K562 (cell line): ENCODE data around the gene PHPT1. TPM values are rescaled to one million over a fixed set of nuclear protein-coding genes. Genes with fewer than 3 reads are reported as not detected.

Experiments
- ARNT ChIP-seq, 2 experiments: fragments of 450-650 bp; IDR thresholded peaks; 2 replicates each; pipeline ENCODE4 v1.6.1; 2016; ENCODE audit warnings: mild to moderate bottlenecking in 1 of 2
- ATF7 ChIP-seq: fragments of 450-650 bp; IDR thresholded peaks from 2 replicates; pipeline ENCODE4 v1.7.1; 2014; ENCODE audit warnings: mild to moderate bottlenecking, moderate library complexity
- CCNT2 ChIP-seq: IDR thresholded peaks from 2 replicates; pipeline ENCODE4 v1.6.1; 2011; ENCODE audit warnings: borderline replicate concordance, low read depth, mild to moderate bottlenecking, moderate library complexity, mixed read lengths, low read length; ENCODE audit not compliant: insufficient read length; ENCODE audit errors: extremely low read depth
- GATAD2B ChIP-seq: fragments of 450-650 bp; IDR thresholded peaks from 2 replicates; pipeline ENCODE4 v1.6.1; 2017; ENCODE audit warnings: mild to moderate bottlenecking, borderline replicate concordance
- MCM5 ChIP-seq: fragments of 450-650 bp; IDR thresholded peaks from 2 replicates; pipeline ENCODE4 v1.6.1; 2016; ENCODE audit warnings: low read depth
- NBN ChIP-seq: fragments of 450-650 bp; IDR thresholded peaks from 2 replicates; pipeline ENCODE4 v1.6.1; 2016; ENCODE audit warnings: low read depth, mild to moderate bottlenecking
- PTRF ChIP-seq: fragments of 450-650 bp; IDR thresholded peaks from 2 replicates; pipeline ENCODE4 v1.6.1; 2016; ENCODE audit warnings: mild to moderate bottlenecking, missing genetic modification characterization, missing compliant biosample characterization
- RBM15 ChIP-seq: fragments of 200-400 bp; formaldehyde crosslinking; IDR thresholded peaks from 2 replicates; pipeline ENCODE4 v1.6.1; 2018; ENCODE audit warnings: mild to moderate bottlenecking, low read length, moderate library complexity; ENCODE audit not compliant: insufficient read depth
- RBM17 ChIP-seq: fragments of 200-400 bp; formaldehyde crosslinking; IDR thresholded peaks from 2 replicates; pipeline ENCODE4 v1.6.1; 2017; ENCODE audit warnings: low read depth, mild to moderate bottlenecking, low read length, borderline replicate concordance
- SIX5 ChIP-seq, 2 experiments: IDR thresholded peaks; 2 replicates each; pipeline ENCODE4 v1.6.1; 2011; ENCODE audit warnings: low read length in 2 of 2, borderline replicate concordance in 1 of 2, low read depth in 1 of 2, mild to moderate bottlenecking in 1 of 2, moderate library complexity in 1 of 2; ENCODE audit not compliant: insufficient read depth in 1 of 2
- STAT5A ChIP-seq: IDR thresholded peaks from 2 replicates; pipeline ENCODE4 v1.6.1; 2012; ENCODE audit warnings: low read length, inconsistent platforms, borderline replicate concordance
- STAT5B ChIP-seq: fragments of 250-450 bp; sonication (Bioruptor Pico); IDR thresholded peaks from 2 replicates; pipeline ENCODE4 v1.8.0; 2021; ENCODE audit warnings: mild to moderate bottlenecking, inconsistent platforms
- TBL1XR1 ChIP-seq, 2 experiments: IDR thresholded peaks; 2 replicates each; pipeline ENCODE4 v1.6.1; 2012; ENCODE audit warnings: improper control_type of control experiment in 2 of 2, low read length in 2 of 2, mild to moderate bottlenecking in 1 of 2
- ZNF274 ChIP-seq: IDR thresholded peaks from 2 replicates; pipeline ENCODE4 v1.6.1; 2011; ENCODE audit warnings: low read depth, mild to moderate bottlenecking, low read length, moderate library complexity, borderline replicate concordance
- ZNF830 ChIP-seq: fragments of 250-450 bp; sonication (Bioruptor Pico); IDR thresholded peaks from 2 replicates; pipeline ENCODE4 v1.5.0; 2021; ENCODE audit warnings: mild to moderate bottlenecking
- polyA plus RNA-seq, 8 experiments: library from polyadenylated mRNA; depleted of rRNA in 4 of 8; stranded (reverse) in 5 of 8; unstranded in 3 of 8; fragments of >200 nt; fragmentation: Nextera tagmentation in 2 of 8; fragmentation: Illumina TruSeq in 1 of 8; extraction: Ambion mirVana in 2 of 8; extraction: Trizol in 1 of 8; gene quantifications; 2 replicates each; pipeline versions ENCODE4 v1.2.1 to v1.2.3, GENCODE V29; 2011 to 2014; ENCODE audit warnings: inconsistent platforms in 1 of 8, missing spikeins in 1 of 8
- total RNA-seq, 7 experiments: library from RNA; depleted of rRNA in 6 of 7; stranded (reverse); fragments of >200 nt in 6 of 7; fragmentation: Illumina TruSeq in 2 of 7; extraction: Trizol in 2 of 7; gene quantifications; 2 replicates each; pipeline versions ENCODE4 v1.2.1 to v1.2.3, GENCODE V29; 2011 to 2021; ENCODE audit warnings: low replicate concordance in 1 of 7
- TF ChIP-seq, protein P1 (sequence below): fragments of 250-450 bp; sonication (Bioruptor Pico); IDR thresholded peaks from 2 replicates; pipeline ENCODE4 v1.5.0; 2020; ENCODE audit warnings: mild to moderate bottlenecking
- TF ChIP-seq, protein P2 (sequence below): fragments of 250-450 bp; sonication (Bioruptor Pico); IDR thresholded peaks from 2 replicates; pipeline ENCODE4 v1.4.0; 2020
- TF ChIP-seq, protein P3 (sequence below): fragments of 450-650 bp; IDR thresholded peaks from 2 replicates; pipeline ENCODE4 v1.6.1; 2016; ENCODE audit warnings: borderline replicate concordance
- TF ChIP-seq, protein P4 (sequence below): fragments of 250-450 bp; sonication (Bioruptor Pico); IDR thresholded peaks from 2 replicates; pipeline ENCODE4 v1.4.0; 2020; ENCODE audit warnings: mild to moderate bottlenecking, moderate library complexity, borderline replicate concordance

The PHPT1 gene
- total and polyA plus RNA-seq, 9 of the 15 experiments (the other 6 are each of a cell fraction or from before 2014, with no cell fraction given), result 20.9 to 166 (median 129) TPM

DNA sequence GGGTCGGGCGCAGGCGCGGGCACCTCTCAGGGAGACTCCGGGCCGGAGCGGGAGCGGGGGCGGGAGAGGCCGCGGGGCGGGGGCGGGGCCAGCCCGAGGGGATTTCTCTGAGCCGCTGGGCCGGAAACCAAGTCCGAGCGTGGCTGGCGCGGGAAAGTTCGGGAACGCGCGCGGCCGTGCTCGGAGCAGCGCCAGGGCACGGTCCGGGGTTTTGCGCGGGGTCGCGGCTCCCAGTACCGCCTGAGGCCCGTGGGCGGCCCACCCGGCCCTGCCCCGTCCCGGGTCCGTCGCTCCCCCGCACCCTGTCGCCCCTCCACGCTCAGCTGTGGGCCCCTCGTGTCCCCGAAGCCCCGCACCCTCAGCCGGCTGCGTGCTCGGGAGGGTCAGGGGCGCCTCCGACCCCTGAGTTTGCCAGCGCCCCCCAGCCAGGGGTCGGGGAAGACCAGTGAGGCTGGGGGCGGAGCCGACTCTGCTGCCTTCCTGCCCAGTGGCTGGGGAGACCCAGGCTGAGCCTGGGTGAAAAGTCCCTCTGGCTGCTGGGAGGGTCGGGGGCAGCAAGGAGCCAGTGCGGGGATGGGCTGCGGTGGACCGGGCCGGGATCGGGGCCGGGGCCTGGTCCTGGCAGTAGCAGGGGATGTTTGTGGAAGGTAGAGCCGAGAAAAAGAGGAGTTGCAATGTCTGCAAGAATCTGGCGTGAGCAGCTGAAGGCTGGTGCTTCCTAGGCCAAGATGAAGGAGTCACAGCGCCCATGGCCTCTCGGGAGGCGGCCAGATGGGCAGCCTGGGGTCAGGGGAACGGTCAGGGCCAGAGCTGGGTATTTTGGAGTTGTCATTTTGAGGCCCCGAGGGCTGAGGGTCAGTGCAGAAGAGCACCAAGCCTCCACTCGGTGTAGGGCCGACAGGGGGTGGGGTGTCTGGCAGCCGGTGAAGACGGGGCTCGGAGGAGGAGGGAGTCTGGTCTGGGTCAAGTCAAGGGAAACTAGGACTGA is 37.7 kb downstream of the PHPT1 start (continued):
- TF ChIP-seq, protein P1, sequence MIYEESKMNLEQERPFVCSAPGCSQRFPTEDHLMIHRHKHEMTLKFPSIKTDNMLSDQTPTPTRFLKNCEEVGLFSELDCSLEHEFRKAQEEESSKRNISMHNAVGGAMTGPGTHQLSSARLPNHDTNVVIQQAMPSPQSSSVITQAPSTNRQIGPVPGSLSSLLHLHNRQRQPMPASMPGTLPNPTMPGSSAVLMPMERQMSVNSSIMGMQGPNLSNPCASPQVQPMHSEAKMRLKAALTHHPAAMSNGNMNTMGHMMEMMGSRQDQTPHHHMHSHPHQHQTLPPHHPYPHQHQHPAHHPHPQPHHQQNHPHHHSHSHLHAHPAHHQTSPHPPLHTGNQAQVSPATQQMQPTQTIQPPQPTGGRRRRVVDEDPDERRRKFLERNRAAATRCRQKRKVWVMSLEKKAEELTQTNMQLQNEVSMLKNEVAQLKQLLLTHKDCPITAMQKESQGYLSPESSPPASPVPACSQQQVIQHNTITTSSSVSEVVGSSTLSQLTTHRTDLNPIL (CRISPR knock-in tag), result no peak
- TF ChIP-seq PTRF, result no peak
- no peak for TF ChIP-seq ATF7
- TF ChIP-seq CCNT2, result peak; percentile 17
- TF ChIP-seq STAT5A, result no peak
- TF ChIP-seq, protein P2, sequence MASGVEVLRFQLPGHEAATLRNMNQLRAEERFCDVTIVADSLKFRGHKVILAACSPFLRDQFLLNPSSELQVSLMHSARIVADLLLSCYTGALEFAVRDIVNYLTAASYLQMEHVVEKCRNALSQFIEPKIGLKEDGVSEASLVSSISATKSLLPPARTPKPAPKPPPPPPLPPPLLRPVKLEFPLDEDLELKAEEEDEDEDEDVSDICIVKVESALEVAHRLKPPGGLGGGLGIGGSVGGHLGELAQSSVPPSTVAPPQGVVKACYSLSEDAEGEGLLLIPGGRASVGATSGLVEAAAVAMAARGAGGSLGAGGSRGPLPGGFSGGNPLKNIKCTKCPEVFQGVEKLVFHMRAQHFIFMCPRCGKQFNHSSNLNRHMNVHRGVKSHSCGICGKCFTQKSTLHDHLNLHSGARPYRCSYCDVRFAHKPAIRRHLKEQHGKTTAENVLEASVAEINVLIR (CRISPR knock-in tag), result no peak
- TF ChIP-seq TBL1XR1 (IDR thresholded peaks at IDR 0.05; ENCODE audit: low read length in 2 of 2), result no peak
- no peak for TF ChIP-seq STAT5B (CRISPR knock-in tag)
- TF ChIP-seq, protein P3, sequence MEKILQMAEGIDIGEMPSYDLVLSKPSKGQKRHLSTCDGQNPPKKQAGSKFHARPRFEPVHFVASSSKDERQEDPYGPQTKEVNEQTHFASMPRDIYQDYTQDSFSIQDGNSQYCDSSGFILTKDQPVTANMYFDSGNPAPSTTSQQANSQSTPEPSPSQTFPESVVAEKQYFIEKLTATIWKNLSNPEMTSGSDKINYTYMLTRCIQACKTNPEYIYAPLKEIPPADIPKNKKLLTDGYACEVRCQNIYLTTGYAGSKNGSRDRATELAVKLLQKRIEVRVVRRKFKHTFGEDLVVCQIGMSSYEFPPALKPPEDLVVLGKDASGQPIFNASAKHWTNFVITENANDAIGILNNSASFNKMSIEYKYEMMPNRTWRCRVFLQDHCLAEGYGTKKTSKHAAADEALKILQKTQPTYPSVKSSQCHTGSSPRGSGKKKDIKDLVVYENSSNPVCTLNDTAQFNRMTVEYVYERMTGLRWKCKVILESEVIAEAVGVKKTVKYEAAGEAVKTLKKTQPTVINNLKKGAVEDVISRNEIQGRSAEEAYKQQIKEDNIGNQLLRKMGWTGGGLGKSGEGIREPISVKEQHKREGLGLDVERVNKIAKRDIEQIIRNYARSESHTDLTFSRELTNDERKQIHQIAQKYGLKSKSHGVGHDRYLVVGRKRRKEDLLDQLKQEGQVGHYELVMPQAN, result peak; percentile 67; the same call in 1 of the 2 replicates
- TF ChIP-seq RBM17, result no peak
- TF ChIP-seq RBM15, result no peak
- TF ChIP-seq ZNF274, result no peak
- TF ChIP-seq MCM5, result no peak
- TF ChIP-seq ZNF830 (CRISPR knock-in tag), result no peak
- TF ChIP-seq SIX5 (IDR thresholded peaks at IDR 0.05; ENCODE audit: borderline replicate concordance in 1 of 2, insufficient read depth in 1 of 2, low read depth in 1 of 2, low read length in 2 of 2), result no peak
- TF ChIP-seq, protein P4, sequence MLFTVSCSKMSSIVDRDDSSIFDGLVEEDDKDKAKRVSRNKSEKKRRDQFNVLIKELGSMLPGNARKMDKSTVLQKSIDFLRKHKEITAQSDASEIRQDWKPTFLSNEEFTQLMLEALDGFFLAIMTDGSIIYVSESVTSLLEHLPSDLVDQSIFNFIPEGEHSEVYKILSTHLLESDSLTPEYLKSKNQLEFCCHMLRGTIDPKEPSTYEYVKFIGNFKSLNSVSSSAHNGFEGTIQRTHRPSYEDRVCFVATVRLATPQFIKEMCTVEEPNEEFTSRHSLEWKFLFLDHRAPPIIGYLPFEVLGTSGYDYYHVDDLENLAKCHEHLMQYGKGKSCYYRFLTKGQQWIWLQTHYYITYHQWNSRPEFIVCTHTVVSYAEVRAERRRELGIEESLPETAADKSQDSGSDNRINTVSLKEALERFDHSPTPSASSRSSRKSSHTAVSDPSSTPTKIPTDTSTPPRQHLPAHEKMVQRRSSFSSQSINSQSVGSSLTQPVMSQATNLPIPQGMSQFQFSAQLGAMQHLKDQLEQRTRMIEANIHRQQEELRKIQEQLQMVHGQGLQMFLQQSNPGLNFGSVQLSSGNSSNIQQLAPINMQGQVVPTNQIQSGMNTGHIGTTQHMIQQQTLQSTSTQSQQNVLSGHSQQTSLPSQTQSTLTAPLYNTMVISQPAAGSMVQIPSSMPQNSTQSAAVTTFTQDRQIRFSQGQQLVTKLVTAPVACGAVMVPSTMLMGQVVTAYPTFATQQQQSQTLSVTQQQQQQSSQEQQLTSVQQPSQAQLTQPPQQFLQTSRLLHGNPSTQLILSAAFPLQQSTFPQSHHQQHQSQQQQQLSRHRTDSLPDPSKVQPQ, result no peak
- no peak for TF ChIP-seq ARNT (IDR thresholded peaks at IDR 0.05)
- no peak for TF ChIP-seq NBN
- no peak for TF ChIP-seq GATAD2B
